ENCODE data around the gene LY6G6D. TPM values are rescaled to one million over a fixed set of nuclear protein-coding genes. Genes with fewer than 3 reads are reported as not detected.

The LY6G6D gene
- total RNA-seq, 1 donor from 2014 or later, result 1.5 TPM

GRCh38 chr6:31740397-31741223, 25.5 kb downstream of the LY6G6D start:
- no peaks in the 10 kb centered on the region for H3K27me3 Mint-ChIP-seq
- no peak for DNase-seq (ENCODE audit: extremely low spot score, unreplicated experiment)
- TF ChIP-seq, protein P1, sequence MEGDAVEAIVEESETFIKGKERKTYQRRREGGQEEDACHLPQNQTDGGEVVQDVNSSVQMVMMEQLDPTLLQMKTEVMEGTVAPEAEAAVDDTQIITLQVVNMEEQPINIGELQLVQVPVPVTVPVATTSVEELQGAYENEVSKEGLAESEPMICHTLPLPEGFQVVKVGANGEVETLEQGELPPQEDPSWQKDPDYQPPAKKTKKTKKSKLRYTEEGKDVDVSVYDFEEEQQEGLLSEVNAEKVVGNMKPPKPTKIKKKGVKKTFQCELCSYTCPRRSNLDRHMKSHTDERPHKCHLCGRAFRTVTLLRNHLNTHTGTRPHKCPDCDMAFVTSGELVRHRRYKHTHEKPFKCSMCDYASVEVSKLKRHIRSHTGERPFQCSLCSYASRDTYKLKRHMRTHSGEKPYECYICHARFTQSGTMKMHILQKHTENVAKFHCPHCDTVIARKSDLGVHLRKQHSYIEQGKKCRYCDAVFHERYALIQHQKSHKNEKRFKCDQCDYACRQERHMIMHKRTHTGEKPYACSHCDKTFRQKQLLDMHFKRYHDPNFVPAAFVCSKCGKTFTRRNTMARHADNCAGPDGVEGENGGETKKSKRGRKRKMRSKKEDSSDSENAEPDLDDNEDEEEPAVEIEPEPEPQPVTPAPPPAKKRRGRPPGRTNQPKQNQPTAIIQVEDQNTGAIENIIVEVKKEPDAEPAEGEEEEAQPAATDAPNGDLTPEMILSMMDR (conservative IDR thresholded peaks at IDR 0.05), result no peak
- peak overlapping the region; percentile 98 for H3K4me3 Mint-ChIP-seq
- peaks cover 9% of the 10 kb centered on the region for H3K36me3 Mint-ChIP-seq
- H3K4me1 Mint-ChIP-seq (ENCODE audit: unreplicated experiment), result peaks cover 44% of the 10 kb centered on the region
- no peaks in the 10 kb centered on the region for H3K9me3 Mint-ChIP-seq
- peak overlapping the region; percentile 99 for H3K27ac Mint-ChIP-seq

DNA sequence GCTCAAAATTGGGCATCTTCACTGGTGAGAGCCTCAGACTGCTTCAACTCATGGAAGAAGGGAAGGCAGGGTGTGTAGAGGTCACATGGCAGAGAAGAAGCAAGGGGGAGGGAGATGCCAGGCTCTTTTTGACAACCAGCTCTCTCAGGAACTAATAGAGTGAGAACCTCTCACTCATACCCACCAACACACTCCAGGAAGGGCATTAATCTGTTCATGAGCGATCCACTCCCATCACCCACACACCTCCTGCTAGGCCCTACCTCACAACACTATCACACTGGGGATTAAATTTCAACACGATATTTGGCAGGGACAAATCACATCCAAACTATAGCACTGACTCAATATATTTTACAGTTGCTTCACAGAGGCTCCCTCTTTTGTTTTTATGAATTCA, 26.7 kb downstream of the LY6G6D start:
- Mint-ChIP-seq H3K4me3 (peak overlapping the region; percentile 47), H3K27me3 (no peaks in the 10 kb centered on the region), H3K36me3 (peaks cover 5% of the 10 kb centered on the region), H3K27ac (no peak overlapping the region), H3K9me3 (no peaks in the 10 kb centered on the region), H3K4me1 (ENCODE audit: unreplicated experiment) (peaks cover 41% of the 10 kb centered on the region)
- TF ChIP-seq, protein P1 (conservative IDR thresholded peaks at IDR 0.05), result no peak
- DNase-seq (ENCODE audit: extremely low spot score, unreplicated experiment), result no peak

GRCh38 chr6:31742894-31743293, 27.7 kb downstream of the LY6G6D start:
- TF ChIP-seq, protein P1 (conservative IDR thresholded peaks at IDR 0.05), result no peak
- H3K36me3 Mint-ChIP-seq, result peaks cover 8% of the 10 kb centered on the region
- H3K4me3 Mint-ChIP-seq, result peak overlapping the region; percentile 10
- H3K27me3 Mint-ChIP-seq, result no peaks in the 10 kb centered on the region
- DNase-seq (ENCODE audit: extremely low spot score, unreplicated experiment), result no peak
- no peak overlapping the region for H3K27ac Mint-ChIP-seq
- no peaks in the 10 kb centered on the region for H3K9me3 Mint-ChIP-seq
- peaks cover 39% of the 10 kb centered on the region for H3K4me1 Mint-ChIP-seq (ENCODE audit: unreplicated experiment)

- Mint-ChIP-seq H3K27me3 (no peaks in the 10 kb centered on the region), H3K4me3 (no peak overlapping the region), H3K4me1 (ENCODE audit: unreplicated experiment) (peaks cover 27% of the 10 kb centered on the region), H3K36me3 (peaks cover 8% of the 10 kb centered on the region), H3K9me3 (no peaks in the 10 kb centered on the region), H3K27ac (peak overlapping the region; percentile 46)
- TF ChIP-seq, protein P1 (conservative IDR thresholded peaks at IDR 0.05), result no peak
- no peak for DNase-seq (ENCODE audit: extremely low spot score, unreplicated experiment)
Observed at GRCh38 chr6:31744422-31744821, 29.3 kb downstream of the LY6G6D start.

- no peak for DNase-seq (ENCODE audit: extremely low spot score, unreplicated experiment)
- Mint-ChIP-seq H3K4me3 (no peak overlapping the region), H3K27ac (no peak overlapping the region), H3K36me3 (peaks cover 4% of the 10 kb centered on the region), H3K4me1 (ENCODE audit: unreplicated experiment) (peaks cover 11% of the 10 kb centered on the region), H3K9me3 (no peaks in the 10 kb centered on the region), H3K27me3 (no peaks in the 10 kb centered on the region)
- TF ChIP-seq, protein P1 (conservative IDR thresholded peaks at IDR 0.05), result no peak
Observed at GRCh38 chr6:31749301-31750036, 34.3 kb downstream of the LY6G6D start.

Data from type B pancreatic cell (in vitro differentiated cells).